NCI-H2029 (cell line): ENCODE results near the gene IZUMO4.

Experiments used
- DNase-seq: peaks from one replicate; lab custom pipeline; 2025; lab: John Stamatoyannopoulos, UW

The IZUMO4 gene

DNA sequence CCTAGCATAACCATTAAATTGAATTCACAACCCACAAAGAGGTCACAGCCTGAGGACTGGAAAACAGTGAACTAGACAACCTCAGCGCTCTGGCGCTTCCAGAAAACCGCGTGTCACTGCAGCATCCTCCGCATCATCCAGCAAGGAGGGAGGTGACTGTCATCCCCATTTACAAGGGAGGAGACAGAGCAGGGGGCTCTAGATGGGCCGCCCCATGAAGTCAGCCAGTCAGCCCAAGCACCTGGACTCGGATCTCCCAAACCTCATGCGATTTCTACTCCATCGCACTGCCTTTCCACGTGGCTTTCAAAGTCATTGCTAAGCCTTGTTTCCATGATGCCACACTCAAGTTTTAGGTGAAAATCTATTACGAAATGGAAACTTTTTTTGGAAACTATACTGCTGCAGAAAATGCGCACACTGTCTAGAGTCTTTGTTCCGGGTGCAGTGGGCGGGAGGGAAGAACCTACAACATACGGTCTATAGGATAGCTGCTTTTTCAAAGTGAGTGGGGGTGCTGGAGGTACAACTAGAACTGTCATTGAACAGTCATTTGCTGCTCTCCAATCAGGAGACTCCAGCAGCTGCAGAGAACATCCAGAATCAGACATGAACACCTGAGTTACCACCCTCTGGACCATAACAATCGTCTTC, 51.9 kb downstream of the IZUMO4 start:
- no peak for DNase-seq
